Neural crest cell (in vitro differentiated cells): ENCODE results near the gene YARS1. TPM values are rescaled to one million over a fixed set of nuclear protein-coding genes. Genes with fewer than 3 reads are reported as not detected.

Source experiments
- DNase-seq: peaks from one replicate; pipeline ENCODE4 v3.0.0; 2021; ENCODE audit warnings: low read depth, mixed read lengths, low spot score
- H3K27ac Mint-ChIP-seq: one replicate; pipeline ENCODE4 v1.8.0; 2021; ENCODE audit warnings: mild to moderate bottlenecking, mixed read lengths; ENCODE audit not compliant: unreplicated experiment
- H3K27me3 Mint-ChIP-seq: 2 replicates; pipeline ENCODE4 v1.8.0; 2021; ENCODE audit warnings: low read depth, mild to moderate bottlenecking, mixed read lengths
- H3K36me3 Mint-ChIP-seq: 2 replicates; pipeline ENCODE4 v1.8.0; 2021; ENCODE audit warnings: low read depth, mild to moderate bottlenecking, mixed read lengths
- H3K4me1 Mint-ChIP-seq: 2 replicates; pipeline ENCODE4 v1.8.0; 2021; ENCODE audit warnings: mixed read lengths
- H3K4me3 Mint-ChIP-seq: one replicate; pipeline ENCODE4 v1.8.0; 2021; ENCODE audit warnings: mild to moderate bottlenecking, mixed read lengths
- H3K9me3 Mint-ChIP-seq: 2 replicates; pipeline ENCODE4 v1.8.0; 2021; ENCODE audit warnings: mixed read lengths
- total RNA-seq: library from RNA; stranded (reverse); gene quantifications from 2 replicates; pipeline ENCODE4 v1.2.1, GENCODE V29; 2021
- TF ChIP-seq, protein P1 (sequence below): fragments of 200-600 bp; sonication (generic); conservative IDR thresholded peaks from 2 replicates; pipeline ENCODE4 v1.5.0; 2021; ENCODE audit warnings: antibody characterized with exemption, mild to moderate bottlenecking

The YARS1 gene
- total RNA-seq, 1 donor from 2014 or later = 140 TPM

DNA sequence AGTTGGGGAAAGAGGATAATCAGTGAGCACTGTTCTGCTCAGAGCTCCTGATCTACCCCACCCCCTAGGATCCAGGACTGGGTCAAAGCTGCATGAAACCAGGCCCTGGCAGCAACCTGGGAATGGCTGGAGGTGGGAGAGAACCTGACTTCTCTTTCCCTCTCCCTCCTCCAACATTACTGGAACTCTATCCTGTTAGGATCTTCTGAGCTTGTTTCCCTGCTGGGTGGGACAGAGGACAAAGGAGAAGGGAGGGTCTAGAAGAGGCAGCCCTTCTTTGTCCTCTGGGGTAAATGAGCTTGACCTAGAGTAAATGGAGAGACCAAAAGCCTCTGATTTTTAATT, 42.7 kb downstream of the YARS1 start:
- no peak overlapping the region for H3K4me3 Mint-ChIP-seq
- no peaks in the 10 kb centered on the region for H3K27me3 Mint-ChIP-seq
- TF ChIP-seq, protein P1, sequence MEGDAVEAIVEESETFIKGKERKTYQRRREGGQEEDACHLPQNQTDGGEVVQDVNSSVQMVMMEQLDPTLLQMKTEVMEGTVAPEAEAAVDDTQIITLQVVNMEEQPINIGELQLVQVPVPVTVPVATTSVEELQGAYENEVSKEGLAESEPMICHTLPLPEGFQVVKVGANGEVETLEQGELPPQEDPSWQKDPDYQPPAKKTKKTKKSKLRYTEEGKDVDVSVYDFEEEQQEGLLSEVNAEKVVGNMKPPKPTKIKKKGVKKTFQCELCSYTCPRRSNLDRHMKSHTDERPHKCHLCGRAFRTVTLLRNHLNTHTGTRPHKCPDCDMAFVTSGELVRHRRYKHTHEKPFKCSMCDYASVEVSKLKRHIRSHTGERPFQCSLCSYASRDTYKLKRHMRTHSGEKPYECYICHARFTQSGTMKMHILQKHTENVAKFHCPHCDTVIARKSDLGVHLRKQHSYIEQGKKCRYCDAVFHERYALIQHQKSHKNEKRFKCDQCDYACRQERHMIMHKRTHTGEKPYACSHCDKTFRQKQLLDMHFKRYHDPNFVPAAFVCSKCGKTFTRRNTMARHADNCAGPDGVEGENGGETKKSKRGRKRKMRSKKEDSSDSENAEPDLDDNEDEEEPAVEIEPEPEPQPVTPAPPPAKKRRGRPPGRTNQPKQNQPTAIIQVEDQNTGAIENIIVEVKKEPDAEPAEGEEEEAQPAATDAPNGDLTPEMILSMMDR = no peak
- H3K27ac Mint-ChIP-seq = no peak overlapping the region
- no peak for DNase-seq
- no peaks in the 10 kb centered on the region for H3K9me3 Mint-ChIP-seq
- H3K36me3 Mint-ChIP-seq = peaks cover 2% of the 10 kb centered on the region
- peaks cover 10% of the 10 kb centered on the region for H3K4me1 Mint-ChIP-seq

DNA sequence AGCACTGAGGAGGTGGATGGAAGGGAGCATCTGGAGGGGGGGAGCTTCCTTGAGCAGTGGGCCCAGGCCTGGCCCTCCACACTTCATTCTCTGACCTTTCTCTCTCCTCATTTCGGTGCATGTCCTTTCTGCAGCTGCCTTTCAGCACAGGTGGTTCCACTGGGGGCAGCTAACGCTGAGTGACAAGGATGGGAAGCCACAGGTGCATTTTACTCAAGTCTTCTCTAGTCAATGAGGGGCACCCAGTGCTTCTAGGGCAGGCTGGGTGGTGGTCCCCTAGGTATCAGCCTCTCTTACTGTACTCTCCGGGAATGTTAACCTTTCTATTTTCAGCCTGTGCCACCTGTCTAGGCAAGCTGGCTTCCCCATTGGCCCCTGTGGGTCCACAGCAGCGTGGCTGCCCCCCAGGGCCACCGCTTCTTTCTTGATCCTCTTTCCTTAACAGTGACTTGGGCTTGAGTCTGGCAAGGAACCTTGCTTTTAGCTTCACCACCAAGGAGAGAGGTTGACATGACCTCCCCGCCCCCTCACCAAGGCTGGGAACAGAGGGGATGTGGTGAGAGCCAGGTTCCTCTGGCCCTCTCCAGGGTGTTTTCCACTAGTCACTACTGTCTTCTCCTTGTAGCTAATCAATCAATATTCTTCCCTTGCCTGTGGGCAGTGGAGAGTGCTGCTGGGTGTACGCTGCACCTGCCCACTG, 43.2 kb downstream of the YARS1 start:
- TF ChIP-seq, protein P1 = no peak
- DNase-seq = no peak
- H3K27ac Mint-ChIP-seq = no peak overlapping the region
- H3K27me3 Mint-ChIP-seq = no peaks in the 10 kb centered on the region
- H3K9me3 Mint-ChIP-seq = no peaks in the 10 kb centered on the region
- H3K4me3 Mint-ChIP-seq = no peak overlapping the region
- peaks cover 2% of the 10 kb centered on the region for H3K36me3 Mint-ChIP-seq
- peaks cover 13% of the 10 kb centered on the region for H3K4me1 Mint-ChIP-seq

DNA sequence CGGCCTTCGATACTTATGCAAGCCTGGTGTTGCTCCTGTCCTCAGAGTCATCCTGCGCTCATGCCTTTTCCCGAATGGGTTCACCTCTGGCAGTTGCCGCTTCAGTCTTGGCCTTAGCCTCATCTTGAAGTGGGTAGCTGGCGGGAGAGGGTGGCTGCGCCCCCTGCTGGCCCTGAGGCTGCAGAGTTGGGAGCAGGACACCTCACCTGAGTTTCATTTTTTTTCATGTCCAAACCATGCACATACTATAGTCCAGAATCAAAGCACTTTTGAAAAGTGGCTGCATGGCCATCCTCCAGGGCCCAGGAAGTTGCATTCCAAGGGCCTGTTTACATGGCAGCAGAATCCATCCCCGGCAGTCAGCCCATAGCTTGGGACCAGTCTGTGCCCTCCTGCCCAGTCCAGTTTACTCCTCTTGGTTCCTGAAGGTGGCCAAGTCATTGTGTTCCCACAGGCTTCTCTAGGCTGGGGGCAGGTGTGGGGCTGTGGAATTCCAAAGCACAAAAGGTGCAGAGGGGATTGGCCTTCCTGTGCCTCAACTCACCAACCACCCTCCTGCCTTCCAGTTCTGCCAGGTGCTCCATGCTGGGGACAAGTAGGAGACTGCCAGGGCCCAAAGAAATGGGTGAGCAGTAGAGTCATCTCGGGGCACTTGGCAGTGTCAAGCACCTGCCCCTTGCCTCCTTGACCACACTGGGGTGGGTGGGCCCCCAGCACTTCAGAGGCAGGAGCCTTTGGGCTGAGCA, 44.0 kb downstream of the YARS1 start:
- Mint-ChIP-seq H3K4me3 (peak overlapping the region; percentile 45), H3K9me3 (no peaks in the 10 kb centered on the region), H3K36me3 (peaks cover 2% of the 10 kb centered on the region), H3K27ac (no peak overlapping the region), H3K27me3 (no peaks in the 10 kb centered on the region), H3K4me1 (peaks cover 13% of the 10 kb centered on the region)
- DNase-seq = peak; percentile 73
- TF ChIP-seq, protein P1 = peak; percentile 97

DNA sequence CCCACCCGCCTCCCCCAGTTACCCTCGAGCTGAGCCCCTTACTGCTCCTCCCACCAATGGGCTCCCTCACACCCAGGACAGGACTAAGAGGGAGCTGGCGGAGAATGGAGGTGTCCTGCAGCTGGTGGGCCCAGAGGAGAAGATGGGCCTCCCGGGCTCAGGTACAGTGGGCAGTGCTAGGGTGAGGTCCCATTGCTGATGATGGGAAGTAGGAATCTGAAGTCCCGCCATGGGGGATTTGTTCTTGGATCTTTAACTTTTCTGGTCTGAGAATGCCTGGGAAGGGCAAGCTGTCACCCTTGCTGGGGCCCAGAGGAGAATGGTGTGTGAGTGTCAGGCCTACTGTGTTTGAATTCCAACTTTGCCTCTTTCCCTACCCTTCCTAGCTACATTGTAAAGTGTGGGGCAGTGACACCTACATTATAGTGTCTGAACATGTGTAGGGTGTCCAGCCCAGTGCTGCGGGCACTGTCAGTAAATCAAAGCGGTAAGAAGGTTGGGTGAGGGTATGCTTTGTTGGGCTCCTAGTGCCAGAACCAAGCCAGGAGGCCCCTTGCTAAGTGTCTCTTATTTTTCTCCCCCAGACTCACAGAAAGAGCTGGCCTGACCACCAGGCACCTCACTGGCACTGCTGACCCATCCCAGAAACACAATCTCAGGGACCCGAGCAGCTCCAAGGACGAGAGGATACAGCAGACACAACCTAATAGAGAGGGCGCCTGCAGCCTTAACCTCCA, 44.7 kb downstream of the YARS1 start:
- TF ChIP-seq, protein P1 = no peak
- no peaks in the 10 kb centered on the region for H3K9me3 Mint-ChIP-seq
- peak overlapping the region; percentile 45 for H3K4me3 Mint-ChIP-seq
- peaks cover 2% of the 10 kb centered on the region for H3K36me3 Mint-ChIP-seq
- H3K27me3 Mint-ChIP-seq = no peaks in the 10 kb centered on the region
- no peak overlapping the region for H3K27ac Mint-ChIP-seq
- no peak for DNase-seq
- peaks cover 13% of the 10 kb centered on the region for H3K4me1 Mint-ChIP-seq

DNA sequence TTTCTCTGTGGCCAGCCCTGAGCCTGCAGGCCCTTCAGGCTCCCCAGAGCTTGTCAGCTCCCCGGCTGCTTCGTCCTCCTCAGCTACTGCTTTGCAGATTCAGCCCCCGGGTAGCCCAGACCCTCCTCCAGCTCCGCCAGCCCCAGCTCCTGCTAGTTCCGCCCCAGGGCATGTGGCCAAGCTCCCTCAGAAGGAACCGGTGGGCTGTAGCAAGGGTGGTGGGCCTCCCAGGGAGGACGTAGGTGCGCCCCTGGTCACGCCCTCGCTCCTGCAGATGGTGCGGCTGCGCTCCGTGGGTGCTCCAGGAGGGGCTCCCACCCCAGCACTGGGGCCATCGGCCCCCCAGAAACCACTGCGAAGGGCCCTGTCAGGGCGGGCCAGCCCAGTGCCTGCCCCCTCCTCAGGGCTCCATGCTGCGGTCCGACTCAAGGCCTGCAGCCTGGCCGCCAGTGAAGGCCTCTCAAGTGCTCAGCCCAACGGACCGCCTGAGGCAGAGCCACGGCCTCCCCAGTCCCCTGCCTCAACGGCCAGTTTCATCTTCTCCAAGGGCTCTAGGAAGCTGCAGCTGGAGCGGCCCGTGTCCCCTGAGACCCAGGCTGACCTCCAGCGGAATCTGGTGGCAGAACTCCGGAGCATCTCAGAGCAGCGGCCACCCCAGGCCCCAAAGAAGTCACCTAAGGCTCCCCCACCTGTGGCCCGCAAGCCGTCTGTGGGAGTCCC, 45.4 kb downstream of the YARS1 start:
- DNase-seq = no peak
- H3K9me3 Mint-ChIP-seq = no peaks in the 10 kb centered on the region
- H3K36me3 Mint-ChIP-seq = peaks cover 2% of the 10 kb centered on the region
- no peak overlapping the region for H3K4me3 Mint-ChIP-seq
- TF ChIP-seq, protein P1 = no peak
- H3K27me3 Mint-ChIP-seq = no peaks in the 10 kb centered on the region
- H3K27ac Mint-ChIP-seq = no peak overlapping the region
- peaks cover 18% of the 10 kb centered on the region for H3K4me1 Mint-ChIP-seq
